Stimulated activated CD4-positive, alpha-beta T cell treated with anti-CD3 and anti-CD28 coated beads, Interleukin-4, amount 100 ng/mL, for 24 hours (primary cell): ENCODE measurements around the gene CCNY.
"Not testable (repeated sequence)": the region's sequence is repeated elsewhere in the genome, so short reads cannot be mapped to it uniquely, and the experiment has no call there.

Experiments
- DNase-seq: peaks from one replicate; pipeline ENCODE4 v3.0.0-alpha.2; 2020

CCNY gene

GRCh38 chr10:35388682-35389081, 52.4 kb downstream of the CCNY start:
- no peak for DNase-seq

- DNase-seq, result no peak
Observed at GRCh38 chr10:35390161-35390840, 54.0 kb downstream of the CCNY start.

- DNase-seq, result no peak
Observed at GRCh38 chr10:35390843-35391152, 54.5 kb downstream of the CCNY start.

- DNase-seq, result no peak
Observed at GRCh38 chr10:35391153-35391953, 55.0 kb downstream of the CCNY start.

GRCh38 chr10:35391954-35392262, 55.6 kb downstream of the CCNY start:
- DNase-seq, result no peak

- no peak for DNase-seq
Observed at GRCh38 chr10:35392482-35393228, 56.3 kb downstream of the CCNY start.

GRCh38 chr10:35394411-35394851, 58.1 kb downstream of the CCNY start:
- DNase-seq, result no peak

- DNase-seq, result no peak
Observed at GRCh38 chr10:35394934-35395333, 58.6 kb downstream of the CCNY start.

- no peak for DNase-seq
Observed at GRCh38 chr10:35396560-35397434, 60.5 kb downstream of the CCNY start.

- no peak for DNase-seq
Observed at GRCh38 chr10:35397953-35398352, 61.6 kb downstream of the CCNY start.

GRCh38 chr10:35398355-35398754, 62.0 kb downstream of the CCNY start:
- DNase-seq, result no peak

- no peak for DNase-seq
Observed at GRCh38 chr10:35398908-35399307, 62.6 kb downstream of the CCNY start.

- no peak for DNase-seq
Observed at GRCh38 chr10:35399414-35400009, 63.2 kb downstream of the CCNY start.

GRCh38 chr10:35400595-35401268, 64.4 kb downstream of the CCNY start:
- no peak for DNase-seq

GRCh38 chr10:35403491-35403890, 67.2 kb downstream of the CCNY start:
- not testable (repeated sequence) for DNase-seq

- DNase-seq, result not testable (repeated sequence)
Observed at GRCh38 chr10:35404077-35404476, 67.8 kb downstream of the CCNY start.

GRCh38 chr10:35406003-35406630, 69.8 kb downstream of the CCNY start:
- not testable (repeated sequence) for DNase-seq

GRCh38 chr10:35407696-35408095, 71.4 kb downstream of the CCNY start:
- not testable (repeated sequence) for DNase-seq

- peak; percentile 18 for DNase-seq
Observed at GRCh38 chr10:35409094-35409582, 72.8 kb downstream of the CCNY start.

- no peak for DNase-seq
Observed at GRCh38 chr10:35409808-35410207, 73.5 kb downstream of the CCNY start.
